GM12892 (cell line): ENCODE data around the gene ZEB1.

Experiments
- POLR2A ChIP-seq: IDR thresholded peaks from 2 replicates; pipeline ENCODE4 v1.6.1; 2011; ENCODE audit warnings: low read depth, low read length, control low read depth
- TAF1 ChIP-seq: IDR thresholded peaks from 2 replicates; pipeline ENCODE4 v1.6.1; 2011; ENCODE audit warnings: low read depth, mild to moderate bottlenecking, control low read depth, low read length, borderline replicate concordance

GRCh38 chr10:31346953-31347352 is 27.9 kb downstream of the ZEB1 start:
- no peak for TF ChIP-seq TAF1
- no peak for TF ChIP-seq POLR2A
